Peyer's patch (tissue), 4 donors: ENCODE results near the gene RIPOR1.

Experiments
- POLR2A ChIP-seq, 2 donors: fragments of 450-650 bp; IDR thresholded peaks; one replicate each; pipeline ENCODE4 v1.5.1; 2017; ENCODE audit warnings: antibody characterized with exemption in 2 of 2, mild to moderate bottlenecking in 2 of 2, moderate library complexity in 2 of 2
- TF ChIP-seq, protein P1 (sequence below), 6 experiments: fragments of 450-650 bp in 4 of 6; fragments of 200-600 bp in 2 of 6; sonication (generic) in 1 of 6; IDR thresholded peaks; one replicate each; pipeline ENCODE4 v1.5.1; 2017 to 2019; ENCODE audit warnings: antibody characterized with exemption in 6 of 6, mild to moderate bottlenecking in 3 of 6, moderate library complexity in 1 of 6

DNA sequence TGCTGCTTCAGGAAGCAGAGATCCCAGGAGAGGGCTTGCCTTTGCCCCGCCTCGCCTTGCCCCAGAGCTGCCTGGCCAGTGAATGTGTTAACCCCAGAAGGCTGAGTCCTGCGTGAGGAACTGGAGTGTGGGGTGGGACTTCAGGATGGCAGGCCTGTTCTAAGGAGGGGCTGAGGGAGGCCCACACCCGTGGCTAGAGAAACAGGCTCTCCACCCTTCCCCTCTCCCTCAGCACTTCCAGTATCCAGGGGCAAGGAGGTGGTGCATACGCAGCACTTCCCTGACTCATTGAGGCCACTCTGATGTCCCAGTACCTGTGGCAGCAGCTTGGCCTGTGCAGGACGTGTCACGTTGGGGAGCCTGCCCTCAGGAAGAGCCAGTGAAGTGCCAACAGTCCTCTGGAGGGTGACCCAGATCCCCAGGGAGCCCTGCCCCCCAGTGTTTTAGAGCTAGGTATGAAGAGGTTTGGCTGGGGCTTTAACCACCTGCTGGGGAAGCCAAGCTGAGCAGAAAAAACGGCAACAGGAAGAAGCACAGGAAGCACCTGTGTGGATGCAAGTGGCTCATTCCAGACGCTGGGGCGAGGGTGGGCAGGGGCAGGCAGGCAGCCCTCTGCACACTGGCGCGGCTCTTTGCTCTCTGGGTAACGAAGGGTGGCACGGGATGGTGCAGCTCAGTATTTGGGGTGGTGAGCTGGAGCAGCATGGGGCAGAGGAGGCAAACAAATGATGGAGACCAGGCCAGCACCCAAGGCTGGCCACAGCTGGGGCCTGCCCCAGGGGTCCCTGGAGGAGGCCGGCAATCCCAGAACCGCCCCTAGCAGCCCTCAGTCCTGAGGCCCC is 19.0 kb downstream of the RIPOR1 start:
- TF ChIP-seq, protein P1, sequence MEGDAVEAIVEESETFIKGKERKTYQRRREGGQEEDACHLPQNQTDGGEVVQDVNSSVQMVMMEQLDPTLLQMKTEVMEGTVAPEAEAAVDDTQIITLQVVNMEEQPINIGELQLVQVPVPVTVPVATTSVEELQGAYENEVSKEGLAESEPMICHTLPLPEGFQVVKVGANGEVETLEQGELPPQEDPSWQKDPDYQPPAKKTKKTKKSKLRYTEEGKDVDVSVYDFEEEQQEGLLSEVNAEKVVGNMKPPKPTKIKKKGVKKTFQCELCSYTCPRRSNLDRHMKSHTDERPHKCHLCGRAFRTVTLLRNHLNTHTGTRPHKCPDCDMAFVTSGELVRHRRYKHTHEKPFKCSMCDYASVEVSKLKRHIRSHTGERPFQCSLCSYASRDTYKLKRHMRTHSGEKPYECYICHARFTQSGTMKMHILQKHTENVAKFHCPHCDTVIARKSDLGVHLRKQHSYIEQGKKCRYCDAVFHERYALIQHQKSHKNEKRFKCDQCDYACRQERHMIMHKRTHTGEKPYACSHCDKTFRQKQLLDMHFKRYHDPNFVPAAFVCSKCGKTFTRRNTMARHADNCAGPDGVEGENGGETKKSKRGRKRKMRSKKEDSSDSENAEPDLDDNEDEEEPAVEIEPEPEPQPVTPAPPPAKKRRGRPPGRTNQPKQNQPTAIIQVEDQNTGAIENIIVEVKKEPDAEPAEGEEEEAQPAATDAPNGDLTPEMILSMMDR (IDR thresholded peaks at IDR 0.05), result peak in 1 of 6 experiments; percentile 7
- no peak for TF ChIP-seq POLR2A (IDR thresholded peaks at IDR 0.05)
